ENCODE measurements around the gene SIL1. TPM values are rescaled to one million over a fixed set of nuclear protein-coding genes. Genes with fewer than 3 reads are reported as not detected.

SIL1 gene
- total RNA-seq, 2 donors from 2014 or later = 32.5 to 37.3 TPM

GRCh38 chr5:139215107-139215975 lies 17.2 kb upstream of the SIL1 start:
- H3K4me1 Mint-ChIP-seq (ENCODE audit: low read depth) = no peaks in the 10 kb centered on the region
- ATAC-seq (replicated peaks in 1 of 2) (no peak), DNase-seq (no peak)
- H3K27ac Mint-ChIP-seq = no peak overlapping the region
- H3K4me3 Mint-ChIP-seq = no peak overlapping the region
- H3K36me3 Mint-ChIP-seq (ENCODE audit: insufficient read depth in 2 of 2) = no peaks in the 10 kb centered on the region
- no peaks in the 10 kb centered on the region for H3K9me3 Mint-ChIP-seq
- no peaks in the 10 kb centered on the region for H3K27me3 Mint-ChIP-seq (ENCODE audit: low read depth)

- Mint-ChIP-seq H3K27me3 (ENCODE audit: low read depth) (no peaks in the 10 kb centered on the region), H3K4me1 (ENCODE audit: low read depth) (no peaks in the 10 kb centered on the region), H3K4me3 (no peak overlapping the region), H3K36me3 (ENCODE audit: insufficient read depth in 2 of 2) (no peaks in the 10 kb centered on the region), H3K27ac (no peak overlapping the region), H3K9me3 (no peaks in the 10 kb centered on the region)
- ATAC-seq (replicated peaks in 1 of 2) = no peak
- DNase-seq = no peak
Measured at GRCh38 chr5:139214646-139215045, 16.5 kb upstream of the SIL1 start.

GRCh38 chr5:139212906-139213305 lies 14.7 kb upstream of the SIL1 start:
- Mint-ChIP-seq H3K9me3 (no peaks in the 10 kb centered on the region), H3K36me3 (ENCODE audit: insufficient read depth in 2 of 2) (no peaks in the 10 kb centered on the region), H3K27me3 (ENCODE audit: low read depth) (no peaks in the 10 kb centered on the region), H3K4me1 (ENCODE audit: low read depth) (no peaks in the 10 kb centered on the region), H3K4me3 (no peak overlapping the region), H3K27ac (no peak overlapping the region)
- DNase-seq (no peak), ATAC-seq (replicated peaks in 1 of 2) (no peak)

GRCh38 chr5:139212486-139212885 lies 14.3 kb upstream of the SIL1 start:
- no peak overlapping the region for H3K27ac Mint-ChIP-seq
- no peaks in the 10 kb centered on the region for H3K9me3 Mint-ChIP-seq
- no peak overlapping the region for H3K4me3 Mint-ChIP-seq
- no peaks in the 10 kb centered on the region for H3K4me1 Mint-ChIP-seq (ENCODE audit: low read depth)
- no peaks in the 10 kb centered on the region for H3K27me3 Mint-ChIP-seq (ENCODE audit: low read depth)
- no peaks in the 10 kb centered on the region for H3K36me3 Mint-ChIP-seq (ENCODE audit: insufficient read depth in 2 of 2)
- DNase-seq (no peak), ATAC-seq (replicated peaks in 1 of 2) (no peak)

DNA sequence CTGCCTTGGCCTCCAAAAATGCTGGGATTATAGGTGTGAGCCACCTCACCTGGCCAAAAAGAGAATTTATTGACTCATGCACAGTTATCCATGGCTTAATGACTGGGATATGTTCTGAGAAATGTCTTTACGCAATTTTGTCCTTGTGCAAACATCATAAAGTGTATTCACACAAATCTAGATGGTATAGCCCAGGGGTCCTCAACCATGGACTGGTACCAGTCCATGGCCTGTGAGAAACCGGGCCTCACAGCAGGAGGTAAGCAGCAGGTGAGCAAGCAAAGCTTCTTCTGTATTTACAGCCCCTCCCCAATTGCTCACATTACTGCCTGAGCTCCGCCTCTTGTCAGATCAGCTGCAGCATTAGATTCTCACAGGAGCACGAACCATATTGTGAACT lies 12.4 kb upstream of the SIL1 start:
- no peak overlapping the region for H3K4me3 Mint-ChIP-seq
- H3K27me3 Mint-ChIP-seq (ENCODE audit: low read depth) = no peaks in the 10 kb centered on the region
- no peak for ATAC-seq (replicated peaks in 1 of 2)
- H3K4me1 Mint-ChIP-seq (ENCODE audit: low read depth) = peaks cover 4% of the 10 kb centered on the region
- H3K36me3 Mint-ChIP-seq (ENCODE audit: insufficient read depth in 2 of 2) = no peaks in the 10 kb centered on the region
- H3K9me3 Mint-ChIP-seq = no peaks in the 10 kb centered on the region
- no peak overlapping the region for H3K27ac Mint-ChIP-seq
- DNase-seq = no peak

DNA sequence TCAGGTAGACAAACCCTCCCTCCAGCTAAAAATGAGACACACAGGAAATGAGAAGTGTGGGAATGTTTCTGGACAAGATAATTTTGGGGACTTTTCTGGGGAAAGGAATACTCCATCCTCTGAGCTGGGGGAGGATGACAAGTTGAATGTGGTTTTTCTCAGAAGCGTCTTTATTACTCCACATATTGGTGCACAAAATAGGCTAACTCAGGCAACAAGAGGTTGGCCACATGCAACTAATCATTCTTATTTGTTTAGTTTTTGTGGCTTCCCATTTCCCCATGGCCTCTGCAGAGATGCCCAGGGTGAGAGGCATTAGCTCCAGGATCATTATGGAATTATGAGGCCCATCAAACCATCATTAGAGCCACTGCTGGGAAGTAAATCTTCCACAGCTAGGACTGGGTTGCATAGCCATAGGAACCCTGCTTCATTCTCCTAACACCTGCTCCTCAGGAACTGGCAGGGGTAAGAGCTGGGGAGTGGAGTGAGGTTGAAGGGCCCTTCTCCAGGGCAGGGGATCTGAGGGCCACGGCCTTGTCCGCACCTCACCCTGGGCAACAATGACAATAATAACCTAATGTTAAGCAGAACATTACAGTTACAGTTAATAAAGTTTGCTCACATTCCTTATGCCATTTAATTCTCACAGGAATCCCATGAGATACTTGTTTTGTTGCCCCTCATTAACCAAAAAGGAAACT lies 9.3 kb upstream of the SIL1 start:
- ATAC-seq (replicated peaks in 1 of 2) = no peak
- Mint-ChIP-seq H3K4me3 (no peak overlapping the region), H3K9me3 (no peaks in the 10 kb centered on the region), H3K4me1 (ENCODE audit: low read depth) (peaks cover 15% of the 10 kb centered on the region), H3K27ac (no peak overlapping the region), H3K36me3 (ENCODE audit: insufficient read depth in 2 of 2) (no peaks in the 10 kb centered on the region), H3K27me3 (ENCODE audit: low read depth) (no peaks in the 10 kb centered on the region)
- no peak for DNase-seq

DNA sequence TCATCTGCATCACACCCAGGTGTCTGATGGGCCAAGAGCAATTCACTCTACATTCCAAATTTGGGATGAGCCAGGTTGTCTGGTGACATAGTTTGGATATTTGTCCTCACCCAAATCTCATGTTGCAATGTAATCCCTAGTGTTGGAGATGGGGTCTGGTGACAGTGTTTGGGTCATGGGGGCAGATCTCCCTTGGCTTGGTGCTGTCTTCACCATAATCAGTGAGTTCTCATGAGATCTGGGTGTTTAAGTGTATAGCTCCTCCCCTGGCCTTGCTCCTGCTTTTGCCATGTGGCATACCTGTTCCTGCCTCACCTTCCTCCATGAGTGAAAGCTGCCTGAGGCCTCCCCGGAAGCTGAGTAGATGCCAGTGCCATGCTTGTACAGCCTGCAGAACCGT lies 7.4 kb upstream of the SIL1 start:
- DNase-seq = no peak
- ATAC-seq (replicated peaks in 1 of 2) = no peak
- Mint-ChIP-seq H3K9me3 (no peaks in the 10 kb centered on the region), H3K27me3 (ENCODE audit: low read depth) (no peaks in the 10 kb centered on the region), H3K36me3 (ENCODE audit: insufficient read depth in 2 of 2) (no peaks in the 10 kb centered on the region), H3K27ac (no peak overlapping the region), H3K4me3 (no peak overlapping the region), H3K4me1 (ENCODE audit: low read depth) (peaks cover 15% of the 10 kb centered on the region)

DNA sequence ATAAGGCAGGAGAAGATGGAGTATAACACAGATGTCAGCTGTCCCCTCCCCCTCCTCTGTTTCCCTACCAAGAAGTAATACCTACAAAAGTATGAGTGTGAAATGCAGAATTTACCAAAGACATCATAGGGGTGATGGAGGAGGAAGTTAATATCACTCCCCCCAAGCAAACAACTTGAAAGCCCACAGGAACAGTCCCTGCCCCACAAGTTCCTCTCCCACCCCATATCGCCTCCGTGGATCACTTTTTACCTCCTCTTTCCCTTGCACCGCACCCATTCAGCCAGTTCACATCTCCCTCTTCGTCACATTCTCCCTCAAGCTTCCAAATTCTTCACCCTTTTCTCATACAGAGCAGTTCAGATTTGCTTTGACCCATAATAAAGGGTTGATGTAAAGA lies 7.0 kb upstream of the SIL1 start:
- Mint-ChIP-seq H3K36me3 (ENCODE audit: insufficient read depth in 2 of 2) (no peaks in the 10 kb centered on the region), H3K4me1 (ENCODE audit: low read depth) (peaks cover 15% of the 10 kb centered on the region), H3K9me3 (no peaks in the 10 kb centered on the region), H3K27ac (no peak overlapping the region), H3K27me3 (ENCODE audit: low read depth) (no peaks in the 10 kb centered on the region), H3K4me3 (no peak overlapping the region)
- ATAC-seq (replicated peaks in 1 of 2) (no peak), DNase-seq (no peak)

DNA sequence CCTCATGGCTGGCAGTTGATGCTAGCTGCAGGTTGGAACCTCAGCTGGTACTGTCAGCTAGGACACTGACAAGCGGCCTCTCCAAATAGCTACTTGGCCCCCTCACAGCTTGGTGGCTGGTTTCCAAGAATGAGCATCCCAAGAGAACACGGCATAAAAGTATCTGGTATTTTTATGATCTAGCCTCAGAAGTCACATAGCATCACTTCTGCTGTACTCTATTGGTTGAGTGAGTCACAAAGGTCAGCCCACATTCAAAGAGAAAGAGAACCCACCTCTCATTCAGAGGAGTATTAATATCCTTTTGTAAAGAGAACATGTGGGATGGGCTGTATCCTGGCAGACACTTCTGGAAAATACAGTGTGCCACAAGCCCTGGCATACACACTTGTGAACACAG lies 6.0 kb upstream of the SIL1 start:
- peaks cover 15% of the 10 kb centered on the region for H3K4me1 Mint-ChIP-seq (ENCODE audit: low read depth)
- DNase-seq (no peak), ATAC-seq (replicated peaks in 1 of 2) (peak in 1 of 2 donors; percentile 34)
- H3K4me3 Mint-ChIP-seq = no peak overlapping the region
- no peaks in the 10 kb centered on the region for H3K9me3 Mint-ChIP-seq
- no peak overlapping the region for H3K27ac Mint-ChIP-seq
- H3K27me3 Mint-ChIP-seq (ENCODE audit: low read depth) = no peaks in the 10 kb centered on the region
- no peaks in the 10 kb centered on the region for H3K36me3 Mint-ChIP-seq (ENCODE audit: insufficient read depth in 2 of 2)

- H3K4me1 Mint-ChIP-seq (ENCODE audit: low read depth) = peaks cover 33% of the 10 kb centered on the region
- H3K9me3 Mint-ChIP-seq = no peaks in the 10 kb centered on the region
- ATAC-seq (replicated peaks in 1 of 2) (no peak), DNase-seq (no peak)
- H3K36me3 Mint-ChIP-seq (ENCODE audit: insufficient read depth in 2 of 2) = peaks cover 2 to 5% of the 10 kb centered on the region in 2 donors
- no peak overlapping the region for H3K27ac Mint-ChIP-seq
- H3K4me3 Mint-ChIP-seq = no peak overlapping the region
- H3K27me3 Mint-ChIP-seq (ENCODE audit: low read depth) = no peaks in the 10 kb centered on the region
Measured at GRCh38 chr5:139199321-139199720, 1.2 kb upstream of the SIL1 start.

- Mint-ChIP-seq H3K27ac (peak overlapping the region; percentile 93), H3K27me3 (ENCODE audit: low read depth) (no peaks in the 10 kb centered on the region), H3K4me3 (peak overlapping the region; percentile 88 to 94), H3K4me1 (ENCODE audit: low read depth) (peaks cover 39% of the 10 kb centered on the region), H3K9me3 (no peaks in the 10 kb centered on the region), H3K36me3 (ENCODE audit: insufficient read depth in 2 of 2) (peaks cover 3 to 6% of the 10 kb centered on the region in 2 donors)
- DNase-seq (no peak), ATAC-seq (replicated peaks in 1 of 2) (no peak)
Measured at GRCh38 chr5:139196296-139196956, 1.7 kb downstream of the SIL1 start.

DNA sequence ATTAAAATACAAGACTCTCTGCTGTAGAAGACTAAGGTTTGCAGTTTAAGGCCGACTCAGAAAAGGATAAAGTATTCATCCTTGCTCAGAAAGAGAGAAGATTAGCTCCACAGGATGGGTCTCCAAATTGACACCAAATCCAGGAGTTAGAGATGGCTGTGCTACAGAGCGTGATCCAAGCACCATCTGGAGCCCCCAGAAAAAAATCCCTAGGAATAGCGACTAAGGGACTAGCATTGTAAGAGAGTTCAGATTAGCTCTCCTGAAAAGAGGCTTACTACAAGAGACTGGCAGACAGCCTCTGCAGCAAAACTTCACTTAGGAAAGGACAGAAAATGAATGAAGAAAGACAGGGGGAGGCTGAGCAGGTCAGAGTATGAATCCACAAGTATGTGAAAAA lies 3.7 kb downstream of the SIL1 start:
- DNase-seq (no peak), ATAC-seq (replicated peaks in 1 of 2) (no peak)
- no peaks in the 10 kb centered on the region for H3K27me3 Mint-ChIP-seq (ENCODE audit: low read depth)
- peaks cover 49% of the 10 kb centered on the region for H3K4me1 Mint-ChIP-seq (ENCODE audit: low read depth)
- no peaks in the 10 kb centered on the region for H3K9me3 Mint-ChIP-seq
- no peak overlapping the region for H3K4me3 Mint-ChIP-seq
- no peak overlapping the region for H3K27ac Mint-ChIP-seq
- H3K36me3 Mint-ChIP-seq (ENCODE audit: insufficient read depth in 2 of 2) = peaks cover 3 to 6% of the 10 kb centered on the region in 2 donors

DNA sequence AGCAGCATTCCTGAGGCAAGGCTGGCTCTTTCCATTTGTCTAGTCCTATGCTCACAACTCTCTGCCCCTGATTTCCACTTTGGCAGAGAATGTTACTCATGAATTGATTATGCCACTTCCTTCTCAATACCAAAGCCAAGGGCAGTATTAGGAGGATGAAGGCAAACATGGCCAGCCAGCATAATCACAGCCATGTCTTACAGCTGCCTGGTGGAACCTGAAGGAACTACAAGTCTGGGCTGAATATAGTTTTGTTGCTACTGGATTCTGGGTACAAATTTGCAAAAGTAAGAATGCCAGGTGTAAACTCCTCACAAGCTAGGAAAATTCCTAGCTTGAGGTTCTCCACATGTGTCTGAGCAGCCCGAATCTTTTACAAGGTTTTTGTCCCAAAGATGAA lies 4.2 kb downstream of the SIL1 start:
- Mint-ChIP-seq H3K36me3 (ENCODE audit: insufficient read depth in 2 of 2) (peaks cover 3 to 6% of the 10 kb centered on the region in 2 donors), H3K9me3 (no peaks in the 10 kb centered on the region), H3K4me1 (ENCODE audit: low read depth) (peaks cover 49% of the 10 kb centered on the region), H3K27me3 (ENCODE audit: low read depth) (no peaks in the 10 kb centered on the region), H3K27ac (no peak overlapping the region), H3K4me3 (no peak overlapping the region)
- ATAC-seq (replicated peaks in 1 of 2) (no peak), DNase-seq (peak in 1 of 2 donors; percentile 3)
